Sigmoid colon (tissue), 7 donors: ENCODE data around the gene ZNF81. TPM values are rescaled to one million over a fixed set of nuclear protein-coding genes. Genes with fewer than 3 reads are reported as not detected.
A peak's percentile ranks its signal among the peaks of the same experiment; 100 is the strongest.

Source experiments
- DNase-seq: peaks from one replicate; pipeline ENCODE4 v3.0.0-alpha.2; 2019
- H3K27ac ChIP-seq, 4 donors: fragments of 200-600 bp; sonication (generic); one replicate each; pipeline ENCODE4 v1.5.1; 2016 to 2019; ENCODE audit warnings: mild to moderate bottlenecking in 1 of 4
- H3K27me3 ChIP-seq, 3 donors: fragments of 200-600 bp; sonication (generic); one replicate each; pipeline ENCODE4 v1.5.1; 2019; ENCODE audit warnings: mild to moderate bottlenecking in 1 of 3
- H3K36me3 ChIP-seq, 4 donors: fragments of 200-600 bp; sonication (generic); one replicate each; pipeline ENCODE4 v1.5.1; 2016 to 2019
- H3K4me1 ChIP-seq, 4 donors: fragments of 200-600 bp; sonication (generic); one replicate each; pipeline ENCODE4 v1.5.1; 2017 to 2019
- H3K4me3 ChIP-seq, 4 donors: fragments of 200-600 bp; sonication (generic); one replicate each; pipeline ENCODE4 v1.5.1; 2017 to 2019; ENCODE audit warnings: mild to moderate bottlenecking in 2 of 4, moderate library complexity in 1 of 4
- H3K9me3 ChIP-seq, 4 donors: fragments of 200-600 bp in 3 of 4; sonication (generic) in 3 of 4; one replicate each; pipeline versions ENCODE4 v1.5.1 to v1.6.1; 2013 to 2019
- CTCF ChIP-seq, 4 experiments: fragments of 450-650 bp in 3 of 4; fragments of 200-600 bp in 1 of 4; IDR thresholded peaks; one replicate each; pipeline ENCODE4 v1.5.1; 2016 to 2019; ENCODE audit warnings: antibody characterized with exemption in 4 of 4, mild to moderate bottlenecking in 3 of 4, moderate library complexity in 2 of 4
- EP300 ChIP-seq, 4 donors: sonication (generic); formaldehyde crosslinking; IDR thresholded peaks; one replicate each; pipeline ENCODE4 v1.6.1; 2017; ENCODE audit warnings: antibody characterized with exemption in 4 of 4
- POLR2A ChIP-seq, 2 donors: fragments of 450-650 bp; IDR thresholded peaks; one replicate each; pipeline ENCODE4 v1.6.1; 2016; ENCODE audit warnings: antibody characterized with exemption in 2 of 2, mild to moderate bottlenecking in 2 of 2, moderate library complexity in 2 of 2
- POLR2AphosphoS5 ChIP-seq, 4 donors: sonication (generic); formaldehyde crosslinking; IDR thresholded peaks; one replicate each; pipeline ENCODE4 v1.6.1; 2017; ENCODE audit warnings: antibody characterized with exemption in 4 of 4
- WGBS, 2 donors: extraction: QIAGEN DNeasy Blood & Tissue Kit; methylation state at CpG; one replicate each; pipeline ENCODE4 v1.1.7; 2013; 5-methylcytosine and 5-hydroxymethylcytosine counted together
- intact Hi-C: fragments of 100-400 bp; cut with DNase I; formaldehyde crosslinking; loops from one replicate; pipeline ENCODE4 v1.15.1; 2023
- polyA plus RNA-seq, 3 donors: library from polyadenylated mRNA; stranded (reverse); fragments of 200-250 nt; gene quantifications; one replicate each; pipeline ENCODE4 v1.2.3, GENCODE V29; 2013
- total RNA-seq, 4 donors: library from RNA; depleted of rRNA; stranded (reverse); fragments of >200 nt; gene quantifications; one replicate each; pipeline ENCODE4 v1.1.0, GENCODE V29; 2016
- donor health status: healthy with polysubstance abuse.
- donor health status: Bipolar disorder and iron deficiency.
- donor health status: healthy.

Gene ZNF81
- total RNA-seq (10 to 100 TPM in 2 of 4 donors, 1 to 10 TPM in 2; 4.4 to 16.0 (median 8.1) TPM), polyA plus RNA-seq (1 to 10 TPM in 1 of 3 donors, under 1 TPM in 2; 0.60 to 3.0 (median 0.69) TPM)

- WGBS, 2 donors, result 0 to 2% methylated on average over 41 of the region's 41 CpGs
- no peaks in the 10 kb centered on the region for H3K36me3 ChIP-seq
- H3K4me1 ChIP-seq, result peaks cover 0 to 12% (median 0%) of the 10 kb centered on the region in 4 donors
- H3K27me3 ChIP-seq, result no peaks in the 10 kb centered on the region
- TF ChIP-seq POLR2A (IDR thresholded peaks at IDR 0.05) (peak in 1 of 2 donors; percentile 6), CTCF (IDR thresholded peaks at IDR 0.05) (no peak), POLR2AphosphoS5 (IDR thresholded peaks at IDR 0.05) (peak; percentile 11 to 72 (median 55))
- peak within 1 kb of the TSS; percentile 29 to 54 (median 52) for H3K4me3 ChIP-seq
- peak within 1 kb of the TSS; percentile 71 to 77 (median 74) for H3K27ac ChIP-seq
- DNase-seq, result peak; percentile 98
- intact Hi-C loops, result loop anchor here (5.0 kb wide), 3 partner anchors 179 to 294 kb away; partner anchors contain the start of gene UXT
- no peaks in the 10 kb centered on the region for H3K9me3 ChIP-seq
Measured at GRCh38 chrX:47836164-47837072, at the start of gene ZNF81. Gene ZNF81, plus strand, starts transcription at chrX:47836902. Its CDS starts 9,366 bp downstream, at chrX:47846268.

DNA sequence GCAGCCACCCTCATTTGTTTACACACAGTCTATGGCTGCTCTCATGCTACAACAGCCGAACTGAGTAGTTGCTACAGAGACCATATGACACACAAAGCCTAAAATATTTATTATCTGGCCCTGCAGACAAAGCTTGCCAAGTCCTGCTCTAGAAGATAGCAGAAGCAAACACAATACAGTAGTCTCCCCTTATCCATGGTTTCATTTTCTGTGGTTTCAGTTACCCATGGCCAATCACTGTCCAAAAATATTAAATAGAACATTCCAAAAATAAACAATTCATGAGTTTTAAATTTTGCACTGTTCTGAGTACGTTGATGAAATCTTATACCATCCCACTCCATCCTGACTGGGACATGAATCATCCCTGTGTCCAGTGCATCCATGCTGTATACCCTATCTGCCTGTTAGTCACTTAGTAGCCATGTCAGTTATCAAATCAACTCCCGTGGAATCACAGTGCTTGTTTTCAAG, 40.2 kb upstream of the ZNF81 start:
- intact Hi-C loops, result no loop called here
- H3K36me3 ChIP-seq, result no peaks in the 10 kb centered on the region
- WGBS, 2 donors, result 51 to 69% methylated on average over 3 of the region's 3 CpGs
- no peak overlapping the region for H3K4me3 ChIP-seq
- no peaks in the 10 kb centered on the region for H3K9me3 ChIP-seq
- TF ChIP-seq POLR2A (IDR thresholded peaks at IDR 0.05), result no peak
- no peak for TF ChIP-seq POLR2AphosphoS5 (IDR thresholded peaks at IDR 0.05)
- no peak for TF ChIP-seq CTCF (IDR thresholded peaks at IDR 0.05)
- no peak for TF ChIP-seq EP300 (IDR thresholded peaks at IDR 0.05)
- H3K27ac ChIP-seq, result no peak overlapping the region
- H3K4me1 ChIP-seq, result no peaks in the 10 kb centered on the region
- DNase-seq, result no peak
- H3K27me3 ChIP-seq, result no peaks in the 10 kb centered on the region

GRCh38 chrX:47797084-47797483, 39.6 kb upstream of the ZNF81 start:
- Histone ChIP-seq H3K27me3 (no peaks in the 10 kb centered on the region), H3K9me3 (no peaks in the 10 kb centered on the region), H3K27ac (no peak overlapping the region), H3K4me1 (no peaks in the 10 kb centered on the region), H3K36me3 (no peaks in the 10 kb centered on the region), H3K4me3 (no peak overlapping the region)
- intact Hi-C loops, result no loop called here
- WGBS, 2 donors, result 68 to 82% methylated on average over 2 of the region's 2 CpGs
- TF ChIP-seq EP300 (IDR thresholded peaks at IDR 0.05) (no peak), POLR2A (IDR thresholded peaks at IDR 0.05) (no peak), CTCF (IDR thresholded peaks at IDR 0.05) (no peak), POLR2AphosphoS5 (IDR thresholded peaks at IDR 0.05) (no peak)
- no peak for DNase-seq

DNA sequence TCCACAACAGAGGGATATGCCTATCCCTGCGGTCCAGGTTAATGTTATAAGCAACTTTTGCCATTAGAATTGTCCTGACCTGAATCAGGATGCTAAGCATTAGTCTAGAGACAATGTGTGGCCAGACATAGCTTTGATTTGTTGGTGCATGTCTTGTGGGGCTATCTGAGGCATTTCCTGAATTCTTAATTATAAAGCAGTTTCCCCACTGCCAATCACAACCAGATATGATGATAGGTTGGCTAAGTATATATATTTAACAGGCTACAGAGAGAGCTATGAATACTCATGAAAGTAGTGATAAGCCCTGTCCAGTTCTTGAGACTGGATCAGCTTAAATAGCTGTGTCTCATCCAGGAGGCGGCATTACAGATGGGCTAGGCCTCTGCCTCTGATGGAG, 37.8 kb upstream of the ZNF81 start:
- H3K4me3 ChIP-seq, result no peak overlapping the region
- no peak for TF ChIP-seq CTCF (IDR thresholded peaks at IDR 0.05)
- no peak for TF ChIP-seq POLR2A (IDR thresholded peaks at IDR 0.05)
- no peak for TF ChIP-seq POLR2AphosphoS5 (IDR thresholded peaks at IDR 0.05)
- TF ChIP-seq EP300 (IDR thresholded peaks at IDR 0.05), result no peak
- H3K27me3 ChIP-seq, result no peaks in the 10 kb centered on the region
- no peaks in the 10 kb centered on the region for H3K36me3 ChIP-seq
- WGBS, 2 donors, result 93 to 97% methylated on average over 2 of the region's 2 CpGs
- H3K27ac ChIP-seq, result no peak overlapping the region
- intact Hi-C loops, result no loop called here
- no peaks in the 10 kb centered on the region for H3K9me3 ChIP-seq
- no peaks in the 10 kb centered on the region for H3K4me1 ChIP-seq
- DNase-seq, result no peak
